SK-N-SH treated with all-trans-retinoic acid at 6 μM for 48 hours (cell line): ENCODE results near the gene SRRM3.
A peak's percentile ranks its signal among the peaks of the same experiment; 100 is the strongest.

ENCODE experiments used
- ATAC-seq: fragments of 200-7000 bp; cut with Tn5 transposase; 3 replicates; pipeline ENCODE4 v1.9.1; 2020; ENCODE audit warnings: mild to moderate bottlenecking, moderate library complexity
- ARNTL ChIP-seq: fragments of 450-650 bp; formaldehyde crosslinking; IDR thresholded peaks from 2 replicates; pipeline ENCODE4 v1.5.0; 2020; ENCODE audit warnings: low read depth, mild to moderate bottlenecking, moderate library complexity, borderline replicate concordance
- BACH2 ChIP-seq: fragments of 250-450 bp; sonication (Bioruptor Pico); IDR thresholded peaks from 2 replicates; pipeline ENCODE4 v1.9.0; 2021; ENCODE audit warnings: mild to moderate bottlenecking, borderline replicate concordance
- CREB5 ChIP-seq: fragments of 250-450 bp; sonication (Bioruptor Pico); IDR thresholded peaks from 2 replicates; pipeline ENCODE4 v1.5.1; 2020; ENCODE audit warnings: low read depth, mild to moderate bottlenecking, moderate library complexity
- CSDC2 ChIP-seq: fragments of 250-450 bp; sonication (Bioruptor Pico); IDR thresholded peaks from 2 replicates; pipeline ENCODE4 v1.5.0; 2020; ENCODE audit warnings: mild to moderate bottlenecking, moderate library complexity
- ESRRG ChIP-seq: fragments of 250-450 bp; sonication (Bioruptor Pico); IDR thresholded peaks from 2 replicates; pipeline ENCODE4 v1.6.1; 2021; ENCODE audit warnings: mild to moderate bottlenecking
- GLIS3 ChIP-seq: fragments of 250-450 bp; sonication (Bioruptor Pico); IDR thresholded peaks from 2 replicates; pipeline ENCODE4 v1.5.0; 2020; ENCODE audit warnings: mild to moderate bottlenecking, moderate library complexity
- ISL1 ChIP-seq: fragments of 250-450 bp; sonication (Bioruptor Pico); IDR thresholded peaks from 2 replicates; pipeline ENCODE4 v2.1.2; 2022; ENCODE audit warnings: mild to moderate bottlenecking, moderate library complexity
- OSR1 ChIP-seq: fragments of 250-450 bp; sonication (Bioruptor Pico); IDR thresholded peaks from 2 replicates; pipeline ENCODE4 v1.8.0; 2022; ENCODE audit warnings: moderate library complexity, mild to moderate bottlenecking, inconsistent platforms
- PPARA ChIP-seq: fragments of 250-450 bp; sonication (Bioruptor Pico); IDR thresholded peaks from 2 replicates; pipeline ENCODE4 v1.5.0; 2020; ENCODE audit warnings: mild to moderate bottlenecking, borderline replicate concordance
- RARB ChIP-seq: fragments of 250-450 bp; sonication (Bioruptor Pico); IDR thresholded peaks from 2 replicates; pipeline ENCODE4 v1.8.0; 2021; ENCODE audit warnings: mild to moderate bottlenecking, moderate library complexity
- SNAI2 ChIP-seq: fragments of 250-450 bp; sonication (Bioruptor Pico); IDR thresholded peaks from 2 replicates; pipeline ENCODE4 v1.5.0; 2020; ENCODE audit warnings: mild to moderate bottlenecking, moderate library complexity
- TCF4 ChIP-seq: fragments of 250-450 bp; sonication (Bioruptor Pico); IDR thresholded peaks from 2 replicates; pipeline ENCODE4 v1.8.0; 2021; ENCODE audit warnings: mild to moderate bottlenecking, moderate library complexity, borderline replicate concordance
- TOX ChIP-seq: fragments of 250-450 bp; sonication (Bioruptor Pico); IDR thresholded peaks from 2 replicates; pipeline ENCODE4 v1.8.0; 2021; ENCODE audit warnings: mild to moderate bottlenecking, moderate library complexity, borderline replicate concordance
- TSHZ2 ChIP-seq: fragments of 250-450 bp; sonication (Bioruptor Pico); IDR thresholded peaks from 2 replicates; pipeline ENCODE4 v1.5.0; 2020; ENCODE audit warnings: mild to moderate bottlenecking, moderate library complexity
- ZC3H10 ChIP-seq: fragments of 250-450 bp; sonication (Bioruptor Pico); IDR thresholded peaks from 2 replicates; pipeline ENCODE4 v1.5.1; 2021; ENCODE audit warnings: mild to moderate bottlenecking, moderate library complexity
- ZFP3 ChIP-seq: fragments of 250-450 bp; sonication (Bioruptor Pico); IDR thresholded peaks from 2 replicates; pipeline ENCODE4 v1.5.0; 2020; ENCODE audit warnings: mild to moderate bottlenecking, moderate library complexity
- ZNF565 ChIP-seq: fragments of 450-650 bp; formaldehyde crosslinking; conservative IDR thresholded peaks from 2 replicates; pipeline ENCODE4 v1.5.0; 2020; ENCODE audit warnings: low read depth, mild to moderate bottlenecking, moderate library complexity
- ZNF8 ChIP-seq: fragments of 450-650 bp; formaldehyde crosslinking; IDR thresholded peaks from 2 replicates; pipeline ENCODE4 v1.5.0; 2020; ENCODE audit warnings: mild to moderate bottlenecking, moderate library complexity
- TF ChIP-seq, protein P1 (sequence below): fragments of 250-450 bp; sonication (Bioruptor Pico); IDR thresholded peaks from 2 replicates; pipeline ENCODE4 v1.5.1; 2021; ENCODE audit warnings: mild to moderate bottlenecking, moderate library complexity
- TF ChIP-seq, protein P2 (sequence below): fragments of 250-450 bp; sonication (Bioruptor Pico); IDR thresholded peaks from 2 replicates; pipeline ENCODE4 v1.8.0; 2021; ENCODE audit warnings: low read depth, mild to moderate bottlenecking, moderate library complexity, borderline replicate concordance
- TF ChIP-seq, protein P3 (sequence below): fragments of 250-450 bp; sonication (Bioruptor Pico); IDR thresholded peaks from 2 replicates; pipeline ENCODE4 v1.8.0; 2020; ENCODE audit warnings: mild to moderate bottlenecking, moderate library complexity, borderline replicate concordance

Gene SRRM3

GRCh38 chr7:76273503-76273902, 71.8 kb downstream of the SRRM3 start:
- no peak for ATAC-seq
- TF ChIP-seq ARNTL (CRISPR knock-in tag) (no peak), PPARA (CRISPR knock-in tag) (no peak), OSR1 (CRISPR knock-in tag) (no peak), SNAI2 (CRISPR knock-in tag) (no peak), ZFP3 (CRISPR knock-in tag) (no peak), ZC3H10 (CRISPR knock-in tag) (no peak), ZNF8 (CRISPR knock-in tag) (no peak), TCF4 (CRISPR knock-in tag) (no peak), ISL1 (CRISPR knock-in tag) (no peak), RARB (CRISPR knock-in tag) (no peak)
- TF ChIP-seq, protein P1, sequence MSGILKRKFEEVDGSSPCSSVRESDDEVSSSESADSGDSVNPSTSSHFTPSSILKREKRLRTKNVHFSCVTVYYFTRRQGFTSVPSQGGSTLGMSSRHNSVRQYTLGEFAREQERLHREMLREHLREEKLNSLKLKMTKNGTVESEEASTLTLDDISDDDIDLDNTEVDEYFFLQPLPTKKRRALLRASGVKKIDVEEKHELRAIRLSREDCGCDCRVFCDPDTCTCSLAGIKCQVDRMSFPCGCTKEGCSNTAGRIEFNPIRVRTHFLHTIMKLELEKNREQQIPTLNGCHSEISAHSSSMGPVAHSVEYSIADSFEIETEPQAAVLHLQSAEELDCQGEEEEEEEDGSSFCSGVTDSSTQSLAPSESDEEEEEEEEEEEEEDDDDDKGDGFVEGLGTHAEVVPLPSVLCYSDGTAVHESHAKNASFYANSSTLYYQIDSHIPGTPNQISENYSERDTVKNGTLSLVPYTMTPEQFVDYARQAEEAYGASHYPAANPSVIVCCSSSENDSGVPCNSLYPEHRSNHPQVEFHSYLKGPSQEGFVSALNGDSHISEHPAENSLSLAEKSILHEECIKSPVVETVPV (CRISPR knock-in tag): no peak
- TF ChIP-seq, all 23 proteins: peak for 0

DNA sequence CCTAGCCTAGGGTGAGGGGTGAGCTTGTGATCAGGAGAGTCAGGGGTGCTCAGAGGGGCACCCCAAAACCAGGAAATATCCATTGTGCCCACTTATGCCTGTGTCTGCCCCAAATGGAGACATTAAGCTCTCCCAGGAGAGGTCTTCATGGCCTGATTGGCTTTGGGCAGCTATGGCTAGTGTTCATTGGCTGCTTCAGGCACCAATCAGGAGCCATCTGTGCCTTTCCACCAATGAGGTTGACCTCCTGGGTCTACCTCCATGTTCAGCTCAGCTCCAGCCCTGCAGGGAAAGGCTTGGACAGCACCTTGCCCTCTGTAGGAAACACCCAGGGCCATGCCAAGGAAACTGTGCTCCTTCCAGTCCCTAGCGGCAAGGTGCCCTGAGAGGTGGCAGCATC, 76.8 kb downstream of the SRRM3 start:
- TF ChIP-seq TSHZ2 (CRISPR knock-in tag) (no peak), ZNF8 (CRISPR knock-in tag) (no peak), ZNF565 (CRISPR knock-in tag) (no peak), ZC3H10 (CRISPR knock-in tag) (no peak), OSR1 (CRISPR knock-in tag) (no peak), RARB (CRISPR knock-in tag) (no peak), CREB5 (CRISPR knock-in tag) (no peak), SNAI2 (CRISPR knock-in tag) (no peak), ARNTL (CRISPR knock-in tag) (no peak), PPARA (CRISPR knock-in tag) (no peak), TOX (CRISPR knock-in tag) (no peak), BACH2 (CRISPR knock-in tag) (no peak), GLIS3 (CRISPR knock-in tag) (no peak), ZFP3 (CRISPR knock-in tag) (no peak), ESRRG (CRISPR knock-in tag) (no peak), CSDC2 (CRISPR knock-in tag) (no peak)
- TF ChIP-seq, protein P2, sequence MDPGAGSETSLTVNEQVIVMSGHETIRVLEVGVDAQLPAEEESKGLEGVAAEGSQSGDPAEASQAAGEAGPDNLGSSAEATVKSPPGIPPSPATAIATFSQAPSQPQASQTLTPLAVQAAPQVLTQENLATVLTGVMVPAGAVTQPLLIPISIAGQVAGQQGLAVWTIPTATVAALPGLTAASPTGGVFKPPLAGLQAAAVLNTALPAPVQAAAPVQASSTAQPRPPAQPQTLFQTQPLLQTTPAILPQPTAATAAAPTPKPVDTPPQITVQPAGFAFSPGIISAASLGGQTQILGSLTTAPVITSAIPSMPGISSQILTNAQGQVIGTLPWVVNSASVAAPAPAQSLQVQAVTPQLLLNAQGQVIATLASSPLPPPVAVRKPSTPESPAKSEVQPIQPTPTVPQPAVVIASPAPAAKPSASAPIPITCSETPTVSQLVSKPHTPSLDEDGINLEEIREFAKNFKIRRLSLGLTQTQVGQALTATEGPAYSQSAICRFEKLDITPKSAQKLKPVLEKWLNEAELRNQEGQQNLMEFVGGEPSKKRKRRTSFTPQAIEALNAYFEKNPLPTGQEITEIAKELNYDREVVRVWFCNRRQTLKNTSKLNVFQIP (CRISPR knock-in tag): no peak
- TF ChIP-seq, protein P3, sequence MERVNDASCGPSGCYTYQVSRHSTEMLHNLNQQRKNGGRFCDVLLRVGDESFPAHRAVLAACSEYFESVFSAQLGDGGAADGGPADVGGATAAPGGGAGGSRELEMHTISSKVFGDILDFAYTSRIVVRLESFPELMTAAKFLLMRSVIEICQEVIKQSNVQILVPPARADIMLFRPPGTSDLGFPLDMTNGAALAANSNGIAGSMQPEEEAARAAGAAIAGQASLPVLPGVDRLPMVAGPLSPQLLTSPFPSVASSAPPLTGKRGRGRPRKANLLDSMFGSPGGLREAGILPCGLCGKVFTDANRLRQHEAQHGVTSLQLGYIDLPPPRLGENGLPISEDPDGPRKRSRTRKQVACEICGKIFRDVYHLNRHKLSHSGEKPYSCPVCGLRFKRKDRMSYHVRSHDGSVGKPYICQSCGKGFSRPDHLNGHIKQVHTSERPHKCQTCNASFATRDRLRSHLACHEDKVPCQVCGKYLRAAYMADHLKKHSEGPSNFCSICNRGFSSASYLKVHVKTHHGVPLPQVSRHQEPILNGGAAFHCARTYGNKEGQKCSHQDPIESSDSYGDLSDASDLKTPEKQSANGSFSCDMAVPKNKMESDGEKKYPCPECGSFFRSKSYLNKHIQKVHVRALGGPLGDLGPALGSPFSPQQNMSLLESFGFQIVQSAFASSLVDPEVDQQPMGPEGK (CRISPR knock-in tag): no peak
- peak; percentile 72 for ATAC-seq

GRCh38 chr7:76280408-76280807, 78.7 kb downstream of the SRRM3 start:
- ATAC-seq: peak; percentile 58; the same call in 2 of the 3 replicates
- no peak for TF ChIP-seq CSDC2 (CRISPR knock-in tag)
- TF ChIP-seq, all 23 proteins: peak for 0
